ENCODE measurements around the gene UNK.
"Not testable (repeated sequence)": the region's sequence is repeated elsewhere in the genome, so short reads cannot be mapped to it uniquely, and the experiment has no call there.

DNA sequence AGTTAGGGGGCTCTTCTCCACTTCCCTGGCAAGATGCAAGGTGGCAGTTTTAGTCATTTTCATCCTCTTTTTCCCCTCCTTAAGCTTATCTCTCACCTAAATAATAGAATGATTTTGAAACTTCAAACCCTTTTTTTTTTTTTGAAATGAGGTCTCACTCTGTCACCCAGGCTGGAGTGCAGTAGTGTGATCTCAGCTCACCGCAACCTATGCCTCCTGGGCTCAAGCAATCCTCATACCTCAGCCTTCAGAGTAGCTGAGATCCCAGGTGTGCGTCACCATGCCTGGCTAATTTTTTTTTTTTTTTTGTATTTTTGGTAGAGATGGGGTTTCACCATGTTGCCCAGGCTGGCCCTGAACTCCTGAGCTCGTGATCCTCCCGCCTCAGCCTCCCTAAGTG is 80.3 kb downstream of the UNK start:
- TF ChIP-seq, protein P1, sequence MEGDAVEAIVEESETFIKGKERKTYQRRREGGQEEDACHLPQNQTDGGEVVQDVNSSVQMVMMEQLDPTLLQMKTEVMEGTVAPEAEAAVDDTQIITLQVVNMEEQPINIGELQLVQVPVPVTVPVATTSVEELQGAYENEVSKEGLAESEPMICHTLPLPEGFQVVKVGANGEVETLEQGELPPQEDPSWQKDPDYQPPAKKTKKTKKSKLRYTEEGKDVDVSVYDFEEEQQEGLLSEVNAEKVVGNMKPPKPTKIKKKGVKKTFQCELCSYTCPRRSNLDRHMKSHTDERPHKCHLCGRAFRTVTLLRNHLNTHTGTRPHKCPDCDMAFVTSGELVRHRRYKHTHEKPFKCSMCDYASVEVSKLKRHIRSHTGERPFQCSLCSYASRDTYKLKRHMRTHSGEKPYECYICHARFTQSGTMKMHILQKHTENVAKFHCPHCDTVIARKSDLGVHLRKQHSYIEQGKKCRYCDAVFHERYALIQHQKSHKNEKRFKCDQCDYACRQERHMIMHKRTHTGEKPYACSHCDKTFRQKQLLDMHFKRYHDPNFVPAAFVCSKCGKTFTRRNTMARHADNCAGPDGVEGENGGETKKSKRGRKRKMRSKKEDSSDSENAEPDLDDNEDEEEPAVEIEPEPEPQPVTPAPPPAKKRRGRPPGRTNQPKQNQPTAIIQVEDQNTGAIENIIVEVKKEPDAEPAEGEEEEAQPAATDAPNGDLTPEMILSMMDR (IDR thresholded peaks at IDR 0.05): not testable (repeated sequence)
- TF ChIP-seq EZH2 (IDR thresholded peaks at IDR 0.05; ENCODE audit: borderline replicate concordance, insufficient read depth, low read depth, low read length, poor library complexity, severe bottlenecking): not testable (repeated sequence)

All from B cell (primary cell).